HG02973 (cell line): ENCODE measurements around the gene FCN2.

Source experiments
- ATAC-seq: cut with Tn5 transposase; IDR thresholded peaks from one replicate; pipeline ENCODE4 v1.9.1; 2021; ENCODE audit warnings: moderate library complexity; ENCODE audit not compliant: unreplicated experiment

The FCN2 gene

DNA sequence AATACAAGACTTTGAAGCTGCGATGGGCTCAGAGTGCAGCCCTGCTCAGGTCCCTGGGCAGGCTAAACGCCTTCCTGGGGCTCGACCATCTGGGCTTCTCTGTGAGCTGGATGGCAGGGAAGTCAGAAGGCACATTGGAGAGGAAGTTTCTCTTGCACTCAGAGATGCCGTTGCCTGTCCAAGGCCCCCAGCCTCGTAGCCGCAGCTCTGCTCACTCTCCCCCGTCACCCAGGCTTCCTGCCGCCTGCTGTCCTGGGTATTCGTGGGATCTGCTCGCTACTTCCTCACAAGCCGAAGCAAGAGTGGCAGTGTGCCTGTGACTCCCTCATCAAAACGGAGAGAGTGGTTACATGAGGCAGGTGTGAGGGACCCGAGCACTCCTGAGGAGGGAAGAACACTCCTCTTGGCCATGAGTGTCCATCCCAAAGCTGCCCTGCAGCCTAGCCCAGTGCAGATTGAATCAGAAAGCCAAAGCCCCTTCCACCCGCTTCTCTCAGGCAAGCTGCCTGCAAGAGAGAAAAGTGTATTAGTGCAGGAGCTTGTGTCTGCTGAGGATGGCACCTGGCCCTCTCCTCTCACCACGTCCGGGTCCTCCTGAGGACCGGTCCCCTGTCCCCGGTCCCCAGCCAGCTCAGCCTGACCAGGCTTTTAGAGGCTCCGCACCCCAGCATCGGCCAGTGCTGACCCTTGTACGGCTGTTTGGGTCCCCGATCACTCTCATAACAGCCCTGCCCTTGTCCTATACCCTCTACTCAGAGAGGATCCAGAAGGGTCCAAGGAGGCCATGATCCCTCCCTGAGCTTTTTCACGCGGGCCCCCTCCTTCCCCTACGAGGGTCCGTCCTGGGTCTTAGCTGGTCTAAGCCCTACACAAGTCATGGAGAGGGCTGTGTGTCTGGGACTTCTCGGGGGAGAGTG, 7.3 kb downstream of the FCN2 start:
- no peak for ATAC-seq

DNA sequence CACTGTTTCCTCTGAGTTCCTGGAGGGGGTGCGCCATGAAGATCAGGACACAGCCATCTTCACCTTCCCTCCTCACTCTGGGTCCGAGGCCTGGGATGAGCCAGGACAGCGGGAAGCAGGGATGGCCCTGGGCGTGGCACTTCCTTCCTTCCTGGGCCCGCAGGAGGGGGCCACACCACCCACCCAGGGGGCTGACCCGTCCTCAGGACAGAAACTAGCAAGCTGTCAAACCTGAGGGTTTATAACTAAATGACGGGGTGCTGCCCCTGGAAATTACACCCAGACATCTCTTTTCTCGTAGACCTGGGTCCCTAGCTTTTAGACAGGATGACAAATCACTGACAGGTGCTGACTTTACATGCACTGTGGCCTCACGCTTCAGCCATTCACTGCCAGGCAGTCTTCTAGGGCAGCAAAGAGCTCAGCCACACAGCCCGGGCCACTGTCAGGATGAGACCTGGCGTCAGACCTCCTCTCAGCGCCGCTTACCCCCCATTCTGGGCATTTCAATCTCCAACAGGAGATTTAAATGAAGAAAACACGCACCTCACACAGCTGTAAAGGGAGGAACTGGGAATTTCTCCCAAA, 8.1 kb downstream of the FCN2 start:
- no peak for ATAC-seq

DNA sequence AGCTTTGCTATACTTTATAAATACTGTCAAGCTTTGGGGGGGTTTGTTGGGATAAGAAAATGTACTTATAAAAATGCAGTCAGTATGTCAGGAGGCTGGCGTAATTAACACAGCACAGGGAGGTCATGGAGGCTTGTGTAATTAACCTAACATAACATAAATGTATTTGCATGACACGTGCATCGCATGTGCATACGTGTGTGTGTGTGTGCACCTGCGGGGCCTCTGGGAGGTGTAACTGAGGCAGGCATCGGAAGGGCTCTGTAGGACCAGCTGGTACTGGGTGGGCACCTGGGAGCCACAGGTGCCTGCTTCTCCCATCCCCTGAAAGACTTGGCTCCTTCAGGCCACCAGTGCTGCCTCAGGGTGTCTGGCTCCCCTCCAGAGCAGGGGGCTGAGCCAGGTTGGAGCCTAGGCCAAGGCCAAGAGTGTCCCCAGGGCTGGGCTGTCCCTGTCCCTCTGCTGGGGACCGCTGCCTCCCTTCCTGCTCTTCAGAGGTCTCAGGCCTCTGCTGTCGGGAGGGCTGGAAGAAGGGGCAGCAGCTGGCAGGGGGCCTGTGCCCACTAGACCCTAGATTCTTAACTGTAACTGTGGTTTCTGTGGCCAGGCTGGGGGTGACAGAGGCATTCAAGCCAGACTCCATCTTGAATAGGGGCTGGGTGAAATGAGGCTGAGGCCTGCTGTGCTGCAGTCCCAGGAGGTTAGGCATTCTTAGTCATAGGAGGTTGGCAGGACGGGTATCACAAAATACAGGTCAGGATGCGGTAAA, 9.0 kb downstream of the FCN2 start:
- ATAC-seq, result no peak

DNA sequence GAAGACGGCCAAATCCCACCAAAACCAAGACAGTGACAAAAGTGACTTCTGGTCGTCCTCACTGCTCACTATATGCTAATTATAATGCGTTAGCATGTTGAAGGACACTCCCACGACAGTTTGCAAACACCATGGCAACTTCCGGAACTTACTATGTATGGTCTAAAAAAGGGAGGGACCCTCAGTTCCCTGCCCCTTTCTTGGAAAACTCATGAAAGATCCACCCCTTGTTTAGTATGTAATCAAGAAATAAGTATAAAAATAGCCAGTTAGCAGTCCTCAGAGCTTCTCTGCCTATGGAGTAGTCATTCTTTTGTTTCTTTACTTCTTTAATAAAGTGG, 9.5 kb downstream of the FCN2 start:
- ATAC-seq, result no peak

DNA sequence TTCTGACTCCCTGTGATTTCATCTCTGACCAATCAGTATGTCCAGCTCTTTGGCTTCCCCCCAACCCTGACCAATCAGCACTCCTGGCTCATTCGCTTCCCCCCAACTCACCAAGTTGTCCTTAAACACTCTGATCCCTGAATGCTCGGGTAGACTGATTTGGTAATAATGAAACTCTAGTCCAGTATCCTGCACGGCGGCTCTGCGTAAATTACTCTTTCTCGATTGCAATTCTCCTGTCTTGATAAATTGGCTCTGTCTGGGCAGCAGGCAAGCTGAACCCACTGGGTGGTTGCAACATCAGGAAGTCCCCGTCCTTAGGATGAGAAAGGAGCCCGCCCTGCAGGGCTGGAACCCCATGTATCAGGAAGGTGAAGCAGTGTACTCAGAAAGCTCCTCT, 10.4 kb downstream of the FCN2 start:
- ATAC-seq, result no peak

DNA sequence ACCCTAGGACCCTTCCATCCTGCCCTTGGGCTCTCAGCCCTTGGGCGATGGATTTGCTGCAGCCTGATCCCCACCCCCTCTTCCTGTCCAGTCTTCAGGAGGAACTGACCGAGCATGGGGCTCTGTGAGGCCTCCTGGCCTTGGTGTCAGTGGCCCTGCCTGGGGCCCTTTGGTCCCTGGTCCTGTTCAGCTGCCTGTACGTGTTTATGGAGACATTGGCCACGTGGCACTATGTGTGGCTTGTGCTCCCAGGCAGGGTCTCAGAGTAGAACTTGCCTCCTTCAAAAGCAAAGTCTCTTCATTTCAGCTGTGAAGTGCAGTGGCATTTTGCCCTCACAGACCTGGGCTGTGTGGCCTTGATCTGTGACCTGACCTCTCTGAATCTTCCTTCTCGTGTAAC, 11.1 kb downstream of the FCN2 start:
- no peak for ATAC-seq

DNA sequence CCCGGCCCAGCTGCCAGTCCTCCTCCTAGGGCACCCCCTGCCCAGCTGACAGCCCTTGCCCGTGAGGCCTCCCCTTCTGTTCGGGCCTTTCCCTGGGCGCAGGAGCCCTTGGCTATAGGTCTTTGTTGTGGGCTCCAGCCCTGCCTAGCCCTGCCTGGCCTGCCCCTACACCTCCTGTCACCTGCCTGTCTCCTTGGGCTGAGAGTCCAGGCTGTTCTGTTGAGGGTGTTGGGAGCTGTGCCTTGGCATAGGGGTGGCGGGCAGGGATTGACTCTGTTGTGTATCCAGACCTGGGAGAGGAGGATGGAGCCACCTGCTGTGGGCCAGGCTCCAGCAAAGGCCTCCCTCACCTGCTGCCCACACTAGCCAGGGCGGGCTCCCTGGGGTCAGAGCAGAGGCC, 11.6 kb downstream of the FCN2 start:
- ATAC-seq, result no peak

DNA sequence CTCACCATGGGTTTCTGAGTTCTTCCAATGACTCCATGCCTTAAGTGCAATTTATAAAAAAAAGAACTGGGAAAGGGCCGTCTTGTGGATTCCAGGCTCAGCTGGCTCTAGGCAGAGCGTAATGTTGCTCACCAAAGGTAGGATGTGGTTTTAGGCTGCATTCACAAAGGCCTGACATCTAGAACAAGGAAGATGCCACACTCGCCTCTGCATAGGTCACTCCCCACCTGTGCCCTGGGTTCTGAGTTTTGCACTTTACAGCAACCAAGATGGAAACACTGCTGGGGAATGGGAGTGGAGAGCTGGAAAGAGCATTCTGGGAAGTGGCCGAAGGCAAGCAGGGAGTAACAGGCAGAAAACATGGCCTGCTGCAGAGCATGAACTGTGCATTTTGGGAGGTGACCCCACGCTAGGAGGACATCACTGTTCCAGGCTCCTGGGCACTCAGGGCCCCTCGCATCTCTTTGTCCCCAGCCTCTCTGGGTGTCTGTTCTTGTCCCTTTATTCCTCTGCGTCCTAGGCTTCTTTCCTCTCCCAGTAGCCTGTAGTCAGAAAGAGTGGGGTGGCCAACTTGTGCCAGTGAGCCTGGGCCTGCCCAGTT, 12.3 kb downstream of the FCN2 start:
- ATAC-seq, result no peak

DNA sequence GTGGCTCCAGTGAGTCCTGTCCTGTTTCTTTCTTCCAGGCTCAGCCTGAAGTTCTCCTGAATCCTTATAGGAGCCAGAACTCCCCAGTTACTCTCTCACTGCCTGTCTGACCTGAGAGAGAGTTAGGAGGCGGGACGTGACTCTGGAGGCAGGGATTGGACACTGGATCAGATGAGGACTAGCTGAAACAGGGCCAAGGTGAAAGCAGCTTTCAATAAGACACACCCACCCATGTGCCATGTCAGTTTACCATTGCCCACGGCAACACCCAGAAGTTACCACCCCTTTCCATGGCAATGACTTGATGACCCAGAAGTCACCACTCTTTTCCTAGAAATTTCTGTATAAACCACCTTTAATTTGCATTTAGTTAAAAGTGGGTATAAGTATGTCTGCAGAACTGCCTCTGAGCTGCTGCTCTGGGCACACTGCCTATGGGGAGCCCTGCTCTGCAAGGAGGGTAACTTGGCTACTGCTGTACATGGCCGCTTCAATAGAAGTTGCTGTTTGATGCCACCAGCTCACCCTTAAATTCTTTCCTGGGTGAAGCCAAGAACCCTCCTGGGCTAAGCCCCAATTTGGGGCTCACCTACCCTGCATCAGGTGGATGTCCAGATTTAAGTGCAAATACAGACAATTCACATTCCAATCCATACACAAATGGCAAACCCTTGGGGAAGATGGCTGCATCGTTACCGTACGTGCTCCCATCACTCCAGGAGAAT, 13.7 kb downstream of the FCN2 start:
- no peak for ATAC-seq

DNA sequence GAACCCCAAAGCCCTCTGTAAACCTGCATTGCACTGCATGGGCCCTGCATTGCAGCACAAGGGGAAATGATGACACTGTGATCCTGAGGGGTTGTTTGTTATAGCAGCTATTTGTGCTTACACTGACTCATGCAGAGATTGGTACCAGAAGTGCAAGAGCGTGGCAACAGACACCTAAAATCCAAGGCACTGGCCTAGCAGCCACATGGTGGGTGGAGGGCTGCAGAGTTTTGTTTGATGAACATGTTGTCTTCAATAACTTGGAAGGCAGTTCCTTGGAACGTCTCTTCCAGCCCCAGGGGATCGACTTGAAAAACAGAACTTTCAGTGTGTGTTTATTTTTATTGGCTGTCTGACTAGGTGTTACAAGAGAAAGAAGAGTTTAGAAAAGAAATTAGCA, 14.5 kb downstream of the FCN2 start:
- no peak for ATAC-seq

DNA sequence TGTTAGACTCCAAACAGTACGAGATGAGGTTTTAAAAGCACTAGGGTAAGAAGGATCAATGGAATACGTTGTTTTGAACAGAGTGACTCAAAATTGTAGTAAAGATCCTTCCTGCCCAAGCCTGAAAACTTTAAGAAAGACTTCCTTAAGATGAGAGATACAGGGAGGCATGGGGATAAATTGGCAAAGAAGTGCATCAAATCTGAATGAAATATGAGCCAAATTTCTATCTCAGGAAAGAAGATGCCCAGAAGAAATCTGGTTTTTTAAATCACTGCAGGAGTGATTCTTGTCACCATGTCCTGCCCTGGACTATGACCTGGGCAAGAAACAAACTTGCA, 14.9 kb downstream of the FCN2 start:
- no peak for ATAC-seq

DNA sequence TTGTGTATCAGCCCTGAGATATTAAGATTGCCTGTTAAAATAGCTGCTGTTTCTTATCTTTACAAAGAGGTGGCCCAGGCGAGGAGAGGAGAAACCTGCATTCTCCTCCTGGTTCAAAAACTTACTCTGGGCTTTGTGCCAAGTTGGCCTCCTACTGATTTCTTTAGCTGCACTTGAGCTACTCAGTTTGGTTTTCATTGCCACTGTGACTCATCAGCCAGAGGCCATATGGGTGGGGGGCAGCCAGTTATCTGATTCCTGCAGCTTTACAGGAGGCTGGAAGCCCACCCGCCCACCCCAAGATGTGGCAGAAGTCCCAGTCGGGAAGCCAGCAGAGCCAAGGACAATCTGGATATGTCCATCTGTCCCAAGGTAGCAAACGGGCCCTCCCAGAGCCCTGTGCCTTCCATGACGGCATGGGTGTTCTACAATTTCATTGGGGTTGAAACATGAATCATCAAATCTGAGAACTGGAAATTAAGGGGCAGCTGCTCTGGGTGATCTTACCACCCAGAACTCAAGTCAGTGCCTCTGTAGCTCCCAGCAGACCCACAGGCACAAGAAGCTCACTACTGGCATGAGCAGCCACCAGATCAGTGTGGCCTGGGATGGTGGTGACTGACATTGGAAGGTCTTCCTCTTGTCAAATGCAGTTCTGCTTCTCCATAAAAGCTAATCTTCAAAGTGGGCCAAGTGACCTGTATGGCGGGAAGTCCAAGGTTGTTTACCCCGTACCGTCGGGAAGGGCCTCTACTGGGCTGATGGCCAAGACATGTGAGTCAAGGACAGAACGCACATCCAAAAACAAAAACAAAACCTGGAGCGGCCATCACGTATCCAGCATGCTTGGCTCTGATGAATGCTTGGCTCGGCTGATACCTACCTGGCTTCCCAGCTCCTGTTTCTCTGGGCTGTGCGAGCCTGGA, 15.6 kb downstream of the FCN2 start:
- no peak for ATAC-seq

DNA sequence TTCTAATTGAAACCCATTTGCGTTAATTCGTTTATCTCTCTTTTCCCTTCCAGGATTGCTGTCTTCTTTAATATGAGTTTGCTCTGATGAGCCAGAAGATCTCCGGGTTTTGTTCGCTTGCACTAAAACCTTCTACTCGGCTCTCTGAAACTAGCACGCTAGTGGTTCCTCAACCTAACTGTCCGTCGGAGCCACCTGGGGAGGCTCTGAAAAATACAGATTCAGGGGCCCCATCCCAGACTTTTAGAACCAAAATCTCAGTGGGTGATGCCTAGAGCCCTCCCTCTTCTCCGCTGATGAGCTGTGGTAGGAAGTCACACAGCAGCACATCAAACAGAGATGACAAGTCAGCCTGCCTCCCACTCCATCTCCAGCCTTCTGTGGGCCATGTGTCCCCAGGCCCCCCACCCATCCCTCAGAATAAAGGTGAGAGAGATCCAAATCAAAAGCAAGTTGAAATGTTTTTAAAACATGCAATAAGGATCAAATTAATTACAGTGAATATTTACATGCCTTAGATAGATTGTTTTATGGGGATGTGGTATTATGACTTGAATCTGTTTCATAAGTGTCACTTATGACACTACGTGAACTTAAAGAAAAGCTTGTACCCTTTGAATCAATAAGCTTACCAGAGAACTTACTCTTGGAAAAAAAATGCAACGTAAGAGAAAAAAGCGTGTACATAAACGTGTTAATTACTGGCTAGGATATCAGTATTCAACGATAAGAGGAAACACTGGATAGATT, 16.4 kb downstream of the FCN2 start:
- ATAC-seq, result no peak

DNA sequence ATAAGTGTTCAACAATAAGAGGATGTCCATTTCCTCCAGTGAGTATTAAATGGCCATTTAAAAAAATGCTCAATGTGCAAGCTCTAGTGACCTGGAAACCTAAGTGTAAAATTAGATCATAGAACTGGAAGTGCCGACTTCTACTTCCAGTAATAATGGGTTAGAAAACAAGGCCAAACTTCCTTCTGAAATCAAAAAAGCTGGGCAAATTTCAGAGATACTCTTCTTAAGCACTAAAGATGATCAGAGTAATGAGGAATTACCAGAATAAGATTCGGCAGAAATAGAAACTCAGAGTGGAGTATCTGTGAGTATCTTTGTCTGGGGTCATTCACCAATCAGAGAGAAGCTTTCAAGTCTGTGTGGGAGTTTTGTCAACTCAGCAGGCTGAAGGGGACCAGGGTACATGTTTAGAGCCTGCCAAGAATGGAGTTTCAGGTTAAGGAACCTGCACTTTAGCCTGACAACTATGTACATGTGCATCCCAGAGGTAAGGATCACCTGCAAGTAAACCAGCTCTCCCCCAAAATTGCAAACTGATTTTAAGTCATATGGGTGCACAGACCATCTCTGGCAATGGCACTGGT, 17.1 kb downstream of the FCN2 start:
- ATAC-seq, result no peak

DNA sequence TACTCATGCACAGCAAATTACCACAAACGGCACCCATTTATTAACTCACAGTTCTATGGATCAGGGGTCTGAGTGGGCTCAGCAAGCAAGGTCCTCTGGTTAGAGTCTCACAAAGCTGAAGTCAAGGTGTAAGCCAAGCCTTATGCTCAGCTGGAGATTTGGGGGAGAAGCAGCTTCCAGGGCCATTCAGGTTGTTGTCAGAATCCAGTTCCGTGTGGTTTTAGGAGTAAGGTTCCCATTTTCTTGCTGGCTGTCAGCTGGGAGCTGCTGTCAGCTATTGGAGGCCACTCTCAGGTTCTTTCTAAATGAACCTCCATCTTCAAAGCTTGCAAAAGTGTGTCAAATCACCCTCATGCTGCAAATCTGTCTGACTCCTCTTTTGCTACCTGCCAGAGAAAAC, 17.7 kb downstream of the FCN2 start:
- ATAC-seq, result no peak

DNA sequence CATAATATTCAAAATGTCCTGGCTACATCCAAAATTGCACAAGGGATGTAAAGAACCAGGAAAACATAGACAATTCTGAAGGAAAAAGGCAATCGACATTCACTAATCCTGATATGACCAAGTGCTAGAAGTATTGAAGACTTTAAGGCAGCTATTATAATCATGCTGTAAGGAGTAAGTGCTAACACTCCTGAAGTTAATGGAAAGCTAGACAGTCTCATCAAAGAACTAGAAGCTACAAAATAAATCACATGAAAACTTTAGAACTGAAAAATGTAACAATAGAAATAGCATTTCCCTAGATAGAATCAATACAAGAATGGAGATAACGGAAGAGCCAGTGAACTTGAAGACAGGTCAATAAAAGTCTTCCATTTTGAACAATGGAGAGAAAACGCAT, 18.6 kb downstream of the FCN2 start:
- ATAC-seq, result no peak

DNA sequence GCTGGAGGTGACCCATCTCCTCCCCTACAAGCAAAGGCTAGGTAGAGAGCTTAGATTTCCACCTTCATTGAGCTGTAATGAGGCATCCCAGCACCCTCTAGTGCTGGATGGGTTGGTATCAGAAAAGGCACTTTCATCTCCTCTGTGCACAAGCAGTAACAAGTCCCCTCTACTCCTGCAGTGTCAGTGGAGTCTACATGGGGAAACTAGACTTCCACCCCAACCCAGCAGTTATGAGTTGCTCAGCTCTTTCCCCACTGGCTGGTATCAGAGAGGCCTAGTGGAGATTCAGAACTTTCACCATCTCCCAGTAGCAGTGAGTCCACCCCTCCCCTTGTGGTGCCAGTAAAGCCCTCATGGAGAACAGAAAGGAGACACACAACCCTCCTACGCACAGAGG, 19.2 kb downstream of the FCN2 start:
- no peak for ATAC-seq

DNA sequence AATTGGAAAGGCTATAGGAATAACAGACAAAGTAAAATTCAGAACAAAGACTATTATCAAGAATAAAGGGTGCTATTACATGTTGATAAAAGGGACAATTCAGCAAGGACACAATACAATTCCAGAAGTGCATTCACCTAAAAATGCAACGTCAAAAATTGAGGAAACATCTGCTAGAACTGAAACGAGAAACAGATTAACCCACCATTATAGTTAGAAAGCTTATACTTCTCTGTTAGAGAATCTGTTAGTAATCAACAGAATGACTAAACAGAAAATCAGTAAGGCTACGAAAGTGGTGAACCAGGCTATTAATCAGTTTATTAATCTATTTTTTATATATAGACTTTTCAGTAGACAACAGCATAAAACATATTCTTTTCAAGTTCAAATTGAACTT, 22.3 kb downstream of the FCN2 start:
- ATAC-seq, result no peak
